Cardiac muscle cell (in vitro differentiated cells and primary cell): Measurements from ENCODE around the gene WDR91. TPM values are rescaled to one million over a fixed set of nuclear protein-coding genes. Genes with fewer than 3 reads are reported as not detected.
A peak's percentile ranks its signal among the peaks of the same experiment; 100 is the strongest.

Source experiments
- DNase-seq, 2 donors: peaks; one replicate each; pipeline versions ENCODE4 v3.0.0 to v3.0.0-alpha.2; 2010 to 2017; ENCODE audit warnings: low read depth in 1 of 2, low spot score in 1 of 2
- H3K27ac ChIP-seq: fragments of 200-600 bp; sonication (generic); 2 replicates; pipeline ENCODE4 v1.5.1; 2016
- H3K27me3 ChIP-seq: fragments of 200-600 bp; sonication (generic); 2 replicates; pipeline ENCODE4 v1.6.0; 2016; ENCODE audit warnings: control low read depth
- H3K36me3 ChIP-seq: fragments of 200-600 bp; sonication (generic); 2 replicates; pipeline ENCODE4 v1.5.1; 2016; ENCODE audit warnings: control low read depth
- H3K4me1 ChIP-seq: fragments of 200-600 bp; sonication (generic); 2 replicates; pipeline ENCODE4 v1.8.1; 2017; ENCODE audit warnings: low read depth, mild to moderate bottlenecking, mixed run types
- H3K4me3 ChIP-seq: fragments of 200-600 bp; sonication (generic); 2 replicates; pipeline ENCODE4 v1.5.1; 2016; ENCODE audit warnings: mild to moderate bottlenecking
- H3K9me3 ChIP-seq: fragments of 200-600 bp; sonication (generic); 2 replicates; pipeline ENCODE4 v1.5.1; 2017; ENCODE audit warnings: low read depth, mild to moderate bottlenecking, control low read depth
- CTCF ChIP-seq: IDR thresholded peaks from 2 replicates; pipeline ENCODE4 v1.5.1; 2012; ENCODE audit warnings: low read depth, mild to moderate bottlenecking, low read length
- polyA plus RNA-seq: library from polyadenylated mRNA; unstranded; fragments of >200 nt; fragmentation: Nextera tagmentation; extraction: Ambion mirVana; gene quantifications from 2 replicates; pipeline ENCODE4 v1.2.1, GENCODE V29; 2016
- total RNA-seq: library from RNA; depleted of rRNA; stranded (reverse); fragments of >200 nt; gene quantifications from 2 replicates; pipeline ENCODE4 v1.2.3, GENCODE V29; 2016

The WDR91 gene
- total and polyA plus RNA-seq, 2 experiments from 2014 or later = 13.6 to 16.7 TPM

- peak; percentile 17 to 40 for DNase-seq
- peak overlapping the region; percentile 73 for H3K4me3 ChIP-seq
- H3K9me3 ChIP-seq = no peaks in the 10 kb centered on the region
- TF ChIP-seq CTCF = peak; percentile 51
- H3K4me1 ChIP-seq = peaks cover 9% of the 10 kb centered on the region
- H3K36me3 ChIP-seq = peaks cover 16% of the 10 kb centered on the region
- H3K27ac ChIP-seq = peak overlapping the region; percentile 94
- no peaks in the 10 kb centered on the region for H3K27me3 ChIP-seq
These were observed 42.0 kb downstream of the WDR91 start for GRCh38 chr7:135169141-135169963.

GRCh38 chr7:135168489-135169140, 42.7 kb downstream of the WDR91 start:
- H3K4me3 ChIP-seq = no peak overlapping the region
- H3K4me1 ChIP-seq = peaks cover 9% of the 10 kb centered on the region
- H3K36me3 ChIP-seq = peaks cover 16% of the 10 kb centered on the region
- H3K27me3 ChIP-seq = no peaks in the 10 kb centered on the region
- TF ChIP-seq CTCF = no peak
- DNase-seq = no peak
- no peak overlapping the region for H3K27ac ChIP-seq
- H3K9me3 ChIP-seq = no peaks in the 10 kb centered on the region

DNA sequence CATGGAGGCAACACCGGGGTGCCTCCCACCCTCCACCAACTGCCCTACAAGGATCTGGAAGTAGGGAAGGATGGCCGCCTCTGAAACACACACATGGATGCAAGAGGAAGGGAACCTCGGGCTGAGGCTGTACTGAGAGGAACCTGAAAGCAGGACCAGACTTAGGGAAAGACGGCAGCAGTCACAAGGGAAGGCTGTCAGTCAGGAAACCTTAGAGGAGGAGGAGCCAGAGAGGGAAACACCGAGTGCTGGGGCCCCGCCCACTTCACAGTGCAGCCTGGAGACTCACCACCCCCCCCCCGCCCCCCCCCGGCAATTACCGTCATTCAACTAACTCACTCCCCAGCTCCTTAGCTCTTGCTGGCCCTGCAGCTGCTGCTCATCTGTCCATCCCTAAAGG, 43.3 kb downstream of the WDR91 start:
- DNase-seq = no peak
- H3K4me1 ChIP-seq = peaks cover 9% of the 10 kb centered on the region
- H3K27ac ChIP-seq = no peak overlapping the region
- H3K36me3 ChIP-seq = peaks cover 16% of the 10 kb centered on the region
- H3K9me3 ChIP-seq = no peaks in the 10 kb centered on the region
- no peaks in the 10 kb centered on the region for H3K27me3 ChIP-seq
- H3K4me3 ChIP-seq = no peak overlapping the region
- no peak for TF ChIP-seq CTCF

GRCh38 chr7:135167365-135167917, 43.9 kb downstream of the WDR91 start:
- Histone ChIP-seq H3K27ac (no peak overlapping the region), H3K27me3 (no peaks in the 10 kb centered on the region), H3K9me3 (no peaks in the 10 kb centered on the region), H3K4me3 (no peak overlapping the region), H3K4me1 (peaks cover 9% of the 10 kb centered on the region), H3K36me3 (peaks cover 16% of the 10 kb centered on the region)
- no peak for DNase-seq
- TF ChIP-seq CTCF = no peak

DNA sequence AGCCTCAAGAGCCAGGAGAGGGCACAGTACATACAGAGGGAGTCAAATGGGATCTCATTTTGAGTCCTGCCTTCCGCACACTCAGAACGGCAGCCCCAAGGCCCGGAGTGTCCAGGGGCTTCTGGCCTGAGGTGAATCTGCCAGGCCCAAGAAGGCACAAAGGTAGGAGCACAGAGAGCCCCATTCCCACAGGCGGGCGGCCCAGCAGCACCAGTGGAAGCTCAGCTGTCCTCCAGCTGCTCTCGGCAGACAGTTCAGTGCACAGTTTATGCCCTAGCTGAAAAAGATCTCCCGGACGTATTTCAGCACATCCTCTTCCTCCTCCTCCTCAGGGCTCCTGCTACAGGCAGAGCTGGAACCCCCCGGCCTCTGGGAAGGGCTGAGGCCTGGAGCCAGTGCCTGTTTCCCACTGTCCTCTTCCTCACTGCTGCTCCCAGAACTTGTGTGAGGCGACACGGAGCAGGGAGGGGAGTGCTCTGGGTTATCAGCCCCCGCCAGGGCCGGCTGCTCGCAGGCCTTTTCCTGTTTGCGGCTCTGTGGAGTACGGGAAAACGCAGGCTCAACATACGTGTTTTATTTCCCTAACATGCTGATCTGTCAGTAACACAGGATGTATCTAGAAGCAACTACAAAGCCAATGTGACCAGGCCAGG, 44.9 kb downstream of the WDR91 start:
- H3K4me3 ChIP-seq = no peak overlapping the region
- H3K27ac ChIP-seq = no peak overlapping the region
- peaks cover 16% of the 10 kb centered on the region for H3K36me3 ChIP-seq
- H3K27me3 ChIP-seq = no peaks in the 10 kb centered on the region
- H3K4me1 ChIP-seq = peaks cover 9% of the 10 kb centered on the region
- no peaks in the 10 kb centered on the region for H3K9me3 ChIP-seq
- DNase-seq = no peak
- no peak for TF ChIP-seq CTCF
